C4-2B (cell line): ENCODE data around the gene GAS7.
A peak's percentile ranks its signal among the peaks of the same experiment; 100 is the strongest.

ENCODE experiments used
- H3K27ac ChIP-seq: fragments of 450-650 bp; 2 replicates; pipeline ENCODE4 v1.5.1; 2017
- ZFX ChIP-seq: fragments of 450-650 bp; IDR thresholded peaks from 2 replicates; pipeline ENCODE4 v1.6.1; 2017
- TF ChIP-seq, protein P1 (sequence below): fragments of 450-650 bp; conservative IDR thresholded peaks from 2 replicates; pipeline ENCODE4 v1.5.1; 2017; ENCODE audit warnings: mild to moderate bottlenecking

GAS7 gene

DNA sequence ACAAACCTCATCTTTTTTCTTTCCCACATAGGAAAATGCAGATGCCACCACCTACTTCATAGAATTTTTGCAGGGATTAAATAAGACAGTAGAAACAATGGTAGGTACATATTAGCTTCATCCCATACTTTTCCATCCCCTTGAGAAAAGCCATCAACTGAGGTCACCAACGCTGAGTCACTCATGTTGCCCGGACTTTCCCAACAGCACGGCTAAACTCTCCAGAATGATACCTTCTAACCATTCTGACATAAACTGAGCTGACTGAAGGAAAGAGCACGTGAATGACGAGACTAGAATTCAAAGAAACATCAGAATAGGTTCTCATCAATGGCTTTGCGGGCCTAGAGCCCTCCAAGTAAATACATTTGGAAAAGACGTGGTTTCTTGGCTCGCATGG, 147.3 kb downstream of the GAS7 start:
- no peak for TF ChIP-seq ZFX
- TF ChIP-seq, protein P1, sequence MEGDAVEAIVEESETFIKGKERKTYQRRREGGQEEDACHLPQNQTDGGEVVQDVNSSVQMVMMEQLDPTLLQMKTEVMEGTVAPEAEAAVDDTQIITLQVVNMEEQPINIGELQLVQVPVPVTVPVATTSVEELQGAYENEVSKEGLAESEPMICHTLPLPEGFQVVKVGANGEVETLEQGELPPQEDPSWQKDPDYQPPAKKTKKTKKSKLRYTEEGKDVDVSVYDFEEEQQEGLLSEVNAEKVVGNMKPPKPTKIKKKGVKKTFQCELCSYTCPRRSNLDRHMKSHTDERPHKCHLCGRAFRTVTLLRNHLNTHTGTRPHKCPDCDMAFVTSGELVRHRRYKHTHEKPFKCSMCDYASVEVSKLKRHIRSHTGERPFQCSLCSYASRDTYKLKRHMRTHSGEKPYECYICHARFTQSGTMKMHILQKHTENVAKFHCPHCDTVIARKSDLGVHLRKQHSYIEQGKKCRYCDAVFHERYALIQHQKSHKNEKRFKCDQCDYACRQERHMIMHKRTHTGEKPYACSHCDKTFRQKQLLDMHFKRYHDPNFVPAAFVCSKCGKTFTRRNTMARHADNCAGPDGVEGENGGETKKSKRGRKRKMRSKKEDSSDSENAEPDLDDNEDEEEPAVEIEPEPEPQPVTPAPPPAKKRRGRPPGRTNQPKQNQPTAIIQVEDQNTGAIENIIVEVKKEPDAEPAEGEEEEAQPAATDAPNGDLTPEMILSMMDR: no peak
- peak overlapping the region; percentile 17; the same call in 1 of the 2 replicates for H3K27ac ChIP-seq

DNA sequence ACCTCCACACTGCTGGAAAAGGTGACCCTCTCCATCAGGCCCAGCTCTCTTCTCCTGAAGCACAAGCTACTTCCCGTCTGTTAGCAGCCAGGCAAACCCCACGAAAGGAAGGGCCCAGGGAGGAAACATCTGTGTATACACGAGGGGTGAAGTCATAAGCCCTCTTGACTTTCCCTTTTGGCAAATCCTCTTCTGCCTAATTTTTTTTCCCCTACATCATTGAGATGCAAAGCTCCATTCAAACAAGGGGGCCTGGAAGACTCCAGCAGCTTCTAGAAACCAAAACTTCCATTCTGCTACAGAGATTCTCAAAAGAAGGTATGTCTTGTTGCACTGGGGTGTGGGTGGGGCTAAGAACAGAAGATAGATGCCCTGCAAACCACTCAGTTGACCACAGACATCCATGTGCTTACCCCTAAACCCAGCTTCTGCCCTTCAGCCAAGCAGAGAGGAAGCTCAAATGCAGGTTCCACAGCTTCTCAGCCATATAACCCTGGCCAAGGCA, 147.8 kb downstream of the GAS7 start:
- H3K27ac ChIP-seq: no peak overlapping the region; the same call in 1 of the 2 replicates
- no peak for TF ChIP-seq ZFX
- TF ChIP-seq, protein P1: no peak

DNA sequence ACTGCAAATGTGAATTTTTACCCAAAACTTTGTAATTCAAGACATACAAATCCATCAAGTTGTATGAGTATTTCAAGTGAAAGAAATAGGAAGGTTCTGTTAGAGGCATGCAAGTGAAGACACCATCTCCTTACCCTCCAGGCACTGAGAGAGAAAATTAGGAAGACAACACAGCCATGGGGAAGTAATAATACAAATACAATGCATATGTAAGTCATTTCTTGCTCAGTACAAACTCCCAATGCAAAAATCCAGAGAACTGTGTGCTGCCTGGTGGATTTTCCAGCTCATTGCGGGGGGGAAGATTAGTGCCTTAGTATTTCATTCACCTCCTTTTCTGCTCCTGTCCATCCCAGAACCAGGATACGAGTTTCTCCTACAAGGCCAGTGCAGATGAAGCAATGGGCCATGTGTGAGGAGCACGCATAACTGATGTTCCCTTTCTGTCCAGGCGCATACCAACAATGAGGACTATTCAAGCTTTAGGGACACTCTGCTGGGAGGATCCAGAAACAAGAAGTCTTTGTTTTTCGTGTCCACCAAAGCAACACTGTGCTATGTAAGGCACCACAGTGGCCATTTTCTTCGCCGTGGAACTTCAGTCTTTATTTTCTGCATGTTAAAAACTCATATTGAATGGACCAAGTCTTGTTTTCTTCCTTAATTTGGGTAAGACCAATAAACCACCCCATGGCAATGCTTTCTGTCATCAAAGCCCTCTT, 149.6 kb downstream of the GAS7 start:
- H3K27ac ChIP-seq: no peak overlapping the region
- TF ChIP-seq, protein P1: no peak
- no peak for TF ChIP-seq ZFX

DNA sequence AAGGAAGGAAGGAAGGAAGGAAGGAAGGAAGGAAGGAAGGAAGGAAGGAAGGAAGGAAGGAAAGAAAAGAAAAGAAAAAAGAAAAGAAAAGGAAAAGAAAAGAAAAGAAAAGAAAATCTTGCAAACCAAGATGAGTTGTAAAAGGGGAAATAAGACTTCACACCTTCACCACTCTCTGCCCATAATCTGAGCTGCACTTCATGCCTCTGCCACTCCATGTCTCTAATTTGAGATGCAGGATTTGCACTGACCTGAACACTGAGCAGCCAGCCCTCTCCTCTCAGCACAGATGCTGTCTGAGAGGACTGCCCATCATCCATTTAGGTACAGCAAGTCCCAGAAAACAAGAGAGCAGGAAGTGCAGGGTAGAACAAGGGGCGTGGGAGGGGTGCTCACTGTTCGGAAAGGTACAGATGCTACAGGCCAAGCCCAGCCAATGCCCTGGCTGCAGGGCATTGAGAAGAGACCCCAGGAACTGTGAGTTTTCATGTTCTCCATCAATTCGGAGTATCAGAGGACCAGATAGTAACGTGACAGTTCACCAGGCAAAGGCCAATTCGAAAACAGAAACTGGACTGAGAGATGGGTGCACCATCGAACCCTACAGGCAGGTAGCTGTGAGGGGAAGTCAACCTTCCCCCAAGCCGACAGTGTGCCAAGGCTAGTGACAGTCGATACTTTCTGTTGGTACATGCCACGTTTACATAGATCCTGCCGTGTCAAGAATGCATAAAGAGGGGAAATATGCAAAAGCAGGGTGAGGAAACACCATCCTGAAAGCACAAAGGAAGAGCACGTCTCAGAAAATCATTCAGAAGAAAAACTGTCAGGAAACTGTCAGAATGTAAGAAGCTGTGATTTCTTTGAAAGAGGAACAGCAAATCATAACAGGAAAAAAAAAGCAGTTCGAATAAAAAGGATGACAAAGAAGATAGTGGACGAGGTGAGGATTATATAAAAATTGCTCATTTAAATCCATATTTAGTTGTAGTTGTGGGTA, 151.3 kb downstream of the GAS7 start:
- no peak for TF ChIP-seq ZFX
- TF ChIP-seq, protein P1: no peak
- no peak overlapping the region for H3K27ac ChIP-seq

DNA sequence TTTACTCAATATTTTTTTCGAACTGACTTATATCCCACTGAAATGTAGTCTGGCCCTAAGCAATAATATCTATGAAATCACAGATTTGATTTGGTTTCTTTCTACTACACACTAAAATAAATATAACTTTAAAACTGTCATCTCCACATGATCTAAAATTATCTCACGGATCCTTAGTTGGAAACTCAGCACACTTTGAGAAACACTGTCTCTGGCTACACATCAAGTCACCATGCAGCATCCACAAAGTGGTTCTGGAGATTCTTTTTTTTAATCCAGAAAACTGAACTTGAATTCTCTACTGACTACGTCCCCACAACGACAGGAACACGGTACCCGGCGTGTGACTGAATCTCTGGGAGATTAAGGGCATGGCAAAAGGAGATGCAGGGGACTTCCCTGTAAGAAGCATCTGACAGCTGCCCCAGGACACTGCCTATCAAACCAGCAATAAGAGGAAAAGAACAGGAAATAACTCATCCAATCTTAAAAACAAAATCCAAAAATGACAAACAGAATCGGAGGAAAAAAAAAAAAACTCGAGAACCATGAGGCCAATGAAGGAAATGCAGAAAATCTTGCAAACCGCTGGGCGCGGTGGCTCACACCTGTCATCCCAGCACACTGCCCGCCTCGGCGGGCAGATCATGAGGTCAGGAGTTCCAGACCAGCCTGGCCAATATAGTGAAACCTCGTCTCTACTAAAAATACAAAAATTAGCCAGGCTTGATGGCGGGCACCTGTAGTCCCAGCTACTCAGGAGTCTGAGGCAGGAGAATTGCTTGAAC, 152.3 kb downstream of the GAS7 start:
- TF ChIP-seq, protein P1: no peak
- TF ChIP-seq ZFX: no peak

DNA sequence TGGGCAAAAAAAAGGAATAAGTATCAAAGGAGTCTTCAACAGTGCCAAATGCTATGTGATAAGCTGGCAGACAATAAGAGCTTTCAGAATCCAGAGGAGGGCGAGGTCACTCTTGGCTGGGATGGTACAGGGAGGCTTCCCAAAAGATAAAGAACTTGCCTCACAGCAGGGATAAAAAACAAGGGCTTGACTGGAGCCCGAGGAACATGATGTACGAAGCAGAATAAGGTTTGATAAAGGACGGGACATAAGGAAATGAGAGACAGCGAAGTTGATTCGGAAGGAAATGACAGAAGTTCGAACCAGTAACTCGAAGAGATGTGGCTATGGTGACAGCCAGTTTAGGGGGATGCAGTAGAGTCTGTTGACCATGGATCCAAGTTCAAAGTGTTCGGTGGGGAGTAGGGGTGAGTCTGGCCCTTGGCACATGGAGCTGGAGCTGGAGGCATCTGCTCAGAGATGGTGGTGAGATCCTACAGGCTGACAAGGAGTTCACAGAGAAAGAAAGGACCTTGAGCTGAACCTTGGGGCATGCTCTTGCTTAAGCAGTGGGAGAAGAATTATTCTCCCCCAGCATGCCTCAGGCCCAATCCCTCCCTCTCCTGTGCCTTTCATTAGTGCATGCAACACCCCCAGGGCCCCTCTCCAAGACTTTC, 155.7 kb downstream of the GAS7 start:
- no peak overlapping the region for H3K27ac ChIP-seq
- no peak for TF ChIP-seq ZFX
- TF ChIP-seq, protein P1: no peak

More for the DNA sequence above, 152.3 kb downstream of the GAS7 start:
- no peak overlapping the region for H3K27ac ChIP-seq
